ENCODE results near the gene MAML3.

The MAML3 gene

DNA sequence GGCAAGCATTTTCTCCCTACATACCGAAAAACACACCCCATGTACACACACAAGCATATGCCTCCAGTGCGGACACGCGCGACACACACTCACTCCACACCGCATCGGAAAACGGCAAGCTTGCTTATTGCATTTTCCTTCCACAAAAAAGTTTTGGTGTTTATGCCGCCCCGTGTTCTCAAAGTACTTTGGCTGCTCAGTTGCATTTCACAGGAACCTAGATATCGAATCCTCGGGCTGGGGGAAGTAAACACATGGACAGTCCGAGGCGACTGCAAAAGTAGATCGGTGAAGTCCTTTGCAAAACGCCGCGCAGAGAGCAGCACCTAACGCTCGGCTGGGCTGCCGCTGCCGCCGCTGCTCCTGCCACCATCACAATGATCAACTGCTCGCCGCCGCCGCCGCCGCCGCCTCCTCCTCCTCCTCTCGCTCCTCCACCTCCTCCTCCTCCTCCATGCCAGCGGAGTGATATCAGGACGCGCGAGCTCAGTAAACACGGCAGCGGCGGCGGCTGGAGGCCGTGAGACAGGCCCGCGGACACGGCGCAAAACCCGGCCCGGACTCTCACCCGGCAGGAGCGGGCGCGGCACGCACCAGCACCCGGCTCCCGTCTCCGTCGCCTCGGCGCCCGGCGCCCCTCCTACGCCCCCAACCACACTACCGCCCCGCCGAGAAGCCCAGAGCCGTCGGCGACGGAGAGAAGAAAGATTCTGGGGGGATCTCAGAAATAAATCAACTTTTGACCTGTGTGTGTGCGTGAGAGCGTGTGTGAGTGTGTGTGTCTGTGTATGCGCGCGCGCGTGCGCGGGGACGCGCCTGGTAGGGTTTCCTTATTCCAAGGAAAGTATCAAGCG is at the start of gene MAML3:
Gene MAML3 (minus strand): TSS at position 467 of the 854 bp plus-strand sequence. CDS start 857 bp downstream, outside the sequence.
- peak; percentile 91 for DNase-seq

DNA sequence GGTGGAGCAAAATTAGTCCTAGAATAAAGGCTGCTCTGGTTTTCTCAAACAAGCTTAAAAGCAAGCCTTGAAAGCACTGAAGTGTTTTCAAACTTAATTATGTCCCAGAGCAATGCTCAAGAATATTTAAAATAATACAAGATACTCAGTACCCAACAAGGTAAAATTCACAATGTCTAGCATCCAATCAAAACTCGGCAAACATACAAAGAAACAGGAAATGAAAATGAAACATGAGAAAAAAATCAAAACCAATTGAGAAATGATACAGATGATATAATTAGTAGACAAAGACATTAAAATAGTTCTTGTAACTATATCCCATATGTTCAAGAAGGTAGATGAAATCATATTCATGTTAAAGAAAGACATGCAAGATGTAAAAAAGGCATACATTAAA is 45.0 kb upstream of the MAML3 start:
- no peak for DNase-seq

DNA sequence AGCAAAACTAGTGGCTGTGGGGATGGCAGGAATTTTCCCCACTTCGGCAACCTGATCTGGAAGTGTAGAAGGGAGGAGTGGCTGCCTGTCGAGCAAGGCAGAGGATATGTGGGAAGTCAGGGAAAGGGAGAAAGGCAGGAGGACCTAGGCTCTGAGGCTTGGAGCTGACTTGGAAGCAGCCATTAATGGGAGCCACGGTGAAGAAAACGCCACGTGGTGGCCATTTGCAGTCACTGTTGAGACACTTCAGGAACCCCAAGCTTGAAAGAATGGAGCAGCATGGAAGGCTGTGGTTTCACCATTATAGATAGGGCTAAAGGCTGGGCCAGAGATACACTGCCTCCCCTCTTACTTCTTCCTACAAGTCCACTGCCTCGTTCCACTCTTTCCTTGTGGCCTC is 41.8 kb upstream of the MAML3 start:
- no peak for DNase-seq

DNA sequence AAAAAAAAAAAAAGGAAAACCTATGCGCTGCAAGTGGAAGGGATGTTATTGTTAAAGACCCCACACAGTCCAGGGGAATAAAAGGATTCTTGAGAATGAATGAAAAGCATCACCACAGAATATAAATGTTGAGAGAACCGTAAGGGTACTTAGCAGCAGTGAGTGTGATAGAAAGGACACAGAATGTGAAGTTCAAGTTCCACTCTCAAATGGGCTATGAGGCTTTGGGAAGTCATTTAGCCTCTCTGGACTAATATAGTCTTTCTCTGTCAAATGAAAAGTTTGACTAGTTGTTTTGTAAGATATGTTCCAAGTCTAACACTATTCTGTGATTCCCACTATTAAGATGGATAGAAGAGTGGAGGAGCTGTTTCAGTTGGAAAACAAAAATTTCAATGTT is 35.8 kb upstream of the MAML3 start:
- DNase-seq = no peak

DNA sequence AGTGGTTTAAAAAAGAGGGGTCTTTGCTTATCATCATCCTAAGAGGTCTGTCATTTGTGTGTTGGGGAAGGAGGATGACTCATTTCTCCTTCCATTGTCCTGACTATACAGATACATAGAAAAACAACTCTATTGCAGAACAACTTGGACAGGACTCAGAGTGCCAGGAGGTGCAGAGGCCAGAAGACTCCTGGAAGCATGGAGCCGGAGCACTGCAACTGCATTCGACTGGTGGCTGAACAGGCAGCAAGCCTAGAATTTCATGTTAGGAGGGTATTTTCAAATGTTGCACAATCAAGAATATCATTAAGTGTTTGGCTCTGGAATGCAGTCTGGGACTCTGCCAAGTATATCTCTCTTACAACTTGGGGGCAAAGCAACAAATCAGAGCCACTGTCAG is 35.0 kb upstream of the MAML3 start:
- no peak for DNase-seq

GRCh38 chr4:140187316-140187695 is 33.3 kb upstream of the MAML3 start:
- DNase-seq = no peak

DNA sequence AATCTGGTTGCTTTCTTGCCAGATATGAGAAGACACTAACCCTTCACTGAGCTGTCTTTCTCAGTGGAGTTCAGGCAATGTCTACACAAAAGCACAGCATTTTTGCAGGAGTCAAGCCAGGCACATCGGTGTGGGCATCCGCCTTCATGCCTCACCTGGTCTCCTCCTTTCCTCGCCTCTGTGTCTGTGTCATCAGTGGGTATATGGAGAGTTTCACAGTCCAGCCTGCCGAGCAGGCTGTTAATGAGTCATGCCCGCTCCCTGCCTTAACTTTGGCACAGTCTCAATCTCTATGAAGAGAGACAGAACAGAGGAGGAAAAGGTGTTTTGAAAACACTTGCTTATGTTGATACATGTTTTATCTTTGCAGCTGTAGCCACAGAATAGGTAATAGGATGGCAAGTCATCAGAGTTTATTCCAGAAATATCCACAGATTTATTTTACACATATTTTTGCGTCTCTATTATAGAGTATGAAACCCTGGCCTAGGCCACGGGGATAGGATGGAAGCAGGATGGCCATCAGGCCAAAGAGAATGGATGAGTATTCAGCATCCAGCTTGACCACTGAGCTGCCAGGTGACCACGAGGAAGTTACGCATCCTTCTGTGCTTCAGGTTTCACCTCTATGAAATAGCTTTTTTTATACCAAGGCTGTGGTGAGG is 32.8 kb upstream of the MAML3 start:
- DNase-seq = no peak

DNA sequence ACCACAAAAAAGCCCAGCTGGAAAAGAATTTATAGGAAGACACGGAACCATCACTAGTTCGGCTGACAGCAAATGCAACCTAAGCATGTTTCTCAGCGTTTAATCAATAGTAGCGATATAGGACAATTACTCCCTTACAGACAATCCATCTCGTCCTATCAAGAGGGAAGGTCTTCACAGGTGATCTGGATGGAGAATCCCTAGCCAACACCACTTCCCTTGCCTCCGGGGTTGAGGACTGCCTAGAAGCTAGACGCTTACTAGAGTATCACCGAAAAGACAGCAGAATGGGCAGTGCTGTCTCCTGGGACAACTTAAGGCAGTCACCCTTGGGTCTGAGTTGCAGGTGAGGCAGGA is 32.1 kb upstream of the MAML3 start:
- DNase-seq = no peak

- DNase-seq = no peak
Measured at GRCh38 chr4:140185412-140186081, 31.6 kb upstream of the MAML3 start.

DNA sequence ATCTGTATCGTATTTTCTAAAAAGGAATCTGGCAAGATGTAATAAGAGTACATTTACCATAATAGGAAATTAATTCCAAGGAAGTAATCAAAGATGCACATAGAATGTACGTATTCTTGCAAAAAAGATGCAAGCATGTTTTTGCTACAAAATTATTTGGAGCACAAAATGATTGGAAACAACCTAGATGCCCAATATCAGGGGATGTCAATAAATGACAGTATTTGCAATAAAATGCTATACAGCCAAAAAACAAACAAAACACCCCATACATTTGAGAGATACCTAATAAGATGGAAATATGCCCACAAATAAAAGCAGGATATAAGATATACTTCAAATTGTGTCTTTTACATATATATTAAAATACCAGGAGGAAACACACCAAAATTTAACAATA is 29.3 kb upstream of the MAML3 start:
- DNase-seq = no peak

DNA sequence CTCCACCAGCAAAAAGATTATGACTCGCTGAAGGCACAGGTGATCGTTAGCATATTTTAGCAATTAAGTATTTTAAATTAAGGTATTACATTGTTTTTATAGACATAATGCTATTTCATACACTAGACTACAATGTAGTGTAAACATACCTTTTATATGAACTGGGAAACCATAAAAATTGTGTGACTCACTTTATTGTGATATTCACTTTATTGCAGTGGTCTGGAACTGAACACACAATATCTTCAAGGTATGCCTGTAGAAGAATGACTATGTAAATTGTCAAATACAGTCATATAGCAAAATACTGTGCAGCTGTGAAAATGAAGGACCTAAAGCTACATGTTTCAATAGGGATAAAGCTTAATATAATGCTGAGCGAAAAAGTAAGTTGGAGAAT is 26.6 kb upstream of the MAML3 start:
- no peak for DNase-seq

GRCh38 chr4:140176735-140177134 is 22.8 kb upstream of the MAML3 start:
- no peak for DNase-seq

GRCh38 chr4:140174543-140174942 is 20.6 kb upstream of the MAML3 start:
- DNase-seq = no peak

- no peak for DNase-seq
Measured at GRCh38 chr4:140172960-140173359, 19.0 kb upstream of the MAML3 start.

- DNase-seq = no peak
Measured at GRCh38 chr4:140170299-140170698, 16.3 kb upstream of the MAML3 start.

- no peak for DNase-seq
Measured at GRCh38 chr4:140168936-140169335, 15.0 kb upstream of the MAML3 start.

- DNase-seq = no peak
Measured at GRCh38 chr4:140168474-140168873, 14.5 kb upstream of the MAML3 start.

DNA sequence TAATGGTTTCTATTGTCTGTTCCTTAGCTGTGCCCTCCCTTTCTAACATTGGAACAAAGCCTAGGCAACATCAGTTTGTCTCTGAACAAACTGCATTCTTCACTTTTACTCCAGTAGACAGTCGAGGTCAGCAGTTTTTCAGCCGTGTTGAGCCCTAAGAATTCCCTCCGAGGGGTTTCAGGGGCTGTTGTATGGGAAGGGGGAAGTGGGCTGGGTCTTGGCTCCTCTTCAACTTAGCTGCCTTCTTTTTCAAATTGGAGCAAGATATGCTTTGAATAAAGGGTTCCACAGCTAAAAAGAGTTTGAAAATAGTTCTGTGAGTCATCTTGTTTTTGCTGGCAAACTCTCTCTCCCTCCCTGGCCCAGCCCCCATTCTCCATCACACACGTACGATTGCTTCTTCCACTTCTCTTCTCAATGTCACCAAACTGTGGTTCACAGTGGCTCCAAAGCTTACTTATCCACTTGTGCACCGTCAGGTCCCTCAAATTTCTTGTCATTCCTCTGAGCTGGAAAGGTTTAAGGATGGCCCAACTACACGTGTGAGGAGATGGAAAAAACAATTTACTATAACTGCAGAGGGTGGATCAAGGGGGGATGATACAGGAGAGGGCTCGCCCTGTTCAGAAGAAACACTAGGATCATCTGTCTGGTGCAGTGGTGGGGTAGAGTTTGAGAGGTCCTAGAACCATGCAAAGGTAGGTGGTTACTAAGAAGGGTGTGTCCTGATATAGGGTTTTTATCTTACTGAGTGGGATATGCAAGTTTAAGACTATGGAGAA is 9.2 kb upstream of the MAML3 start:
- no peak for DNase-seq

DNA sequence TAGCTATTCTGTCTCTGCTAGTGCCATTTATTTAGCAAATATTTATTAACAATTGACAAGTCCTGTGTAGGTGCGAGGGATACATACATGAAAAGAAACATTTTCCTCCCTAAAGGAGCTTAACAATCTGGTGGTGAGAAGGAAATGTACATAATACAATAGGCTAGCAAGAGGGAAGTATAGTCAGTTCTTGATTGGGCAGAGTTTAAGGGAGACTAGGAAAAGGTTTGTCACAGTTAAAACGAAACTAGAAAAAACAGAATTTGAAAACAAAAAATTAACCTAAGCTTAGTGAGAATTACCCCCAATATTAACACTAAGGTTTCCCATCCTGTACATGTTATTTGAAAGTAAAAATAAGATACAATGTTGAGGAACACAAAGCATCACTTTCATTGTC is 8.6 kb upstream of the MAML3 start:
- no peak for DNase-seq

- DNase-seq = no peak
Measured at GRCh38 chr4:140158365-140159030, 4.5 kb upstream of the MAML3 start.

- no peak for DNase-seq
Measured at GRCh38 chr4:140157341-140157740, 3.4 kb upstream of the MAML3 start.

GRCh38 chr4:140156529-140157171 is 2.7 kb upstream of the MAML3 start:
- no peak for DNase-seq
